Measurements from ENCODE around the gene EIF3K. TPM values are rescaled to one million over a fixed set of nuclear protein-coding genes. Genes with fewer than 3 reads are reported as not detected.

EIF3K gene
- total and polyA plus RNA-seq, 2 of the 13 experiments (the other 11 are each of a cell fraction or from before 2014, with no cell fraction given), result 179 to 258 TPM

GRCh38 chr19:38685666-38686529 lies 66.9 kb downstream of the EIF3K start (continued):
- TF ChIP-seq PAXIP1 (CRISPR knock-in tag; conservative IDR thresholded peaks at IDR 0.05), result peak; percentile 83
- no peak for TF ChIP-seq KLF16 (CRISPR knock-in tag; IDR thresholded peaks at IDR 0.05)
- TF ChIP-seq ZNF629 (CRISPR knock-in tag; conservative IDR thresholded peaks at IDR 0.05), result no peak
- no peak for TF ChIP-seq ZMYM3 (CRISPR knock-in tag; IDR thresholded peaks at IDR 0.05)
- TF ChIP-seq ZNF501 (CRISPR knock-in tag; IDR thresholded peaks at IDR 0.05), result peak; percentile 32; the same call in 1 of the 2 replicates
- no peak for TF ChIP-seq SP4 (CRISPR knock-in tag; IDR thresholded peaks at IDR 0.05)
- TF ChIP-seq ZXDC (CRISPR knock-in tag; IDR thresholded peaks at IDR 0.05), result no peak
- no peak for TF ChIP-seq FOSL1 (CRISPR knock-in tag; IDR thresholded peaks at IDR 0.05; ENCODE audit: borderline replicate concordance)
- no peak for TF ChIP-seq ZNF597 (CRISPR knock-in tag; IDR thresholded peaks at IDR 0.05)
- TF ChIP-seq PATZ1 (CRISPR knock-in tag; IDR thresholded peaks at IDR 0.05), result peak; percentile 64
- TF ChIP-seq NR2F6 (IDR thresholded peaks at IDR 0.05), result peak; percentile 66
- TF ChIP-seq NR2F6 (CRISPR knock-in tag; IDR thresholded peaks at IDR 0.05), result 0 out of 2 replicates have a peak, but pooled peaks have one; percentile 24
- no peak for TF ChIP-seq NFKBIZ (CRISPR knock-in tag; IDR thresholded peaks at IDR 0.05)
- peak; percentile 16; the same call in 1 of the 2 replicates for TF ChIP-seq CTCF (CRISPR knock-in tag; IDR thresholded peaks at IDR 0.05)
- 0 out of 2 replicates have a peak, but pooled peaks have one; percentile 6 for TF ChIP-seq ZFP90 (CRISPR knock-in tag; IDR thresholded peaks at IDR 0.05; ENCODE audit: borderline replicate concordance)
- no peak for TF ChIP-seq ATF7-NPFF (CRISPR knock-in tag; IDR thresholded peaks at IDR 0.05; ENCODE audit: low read depth)
- TF ChIP-seq ZNF576 (CRISPR knock-in tag; IDR thresholded peaks at IDR 0.05), result no peak

Data from HepG2 (cell line).